Measurements from ENCODE around the gene GABRD.

DNA sequence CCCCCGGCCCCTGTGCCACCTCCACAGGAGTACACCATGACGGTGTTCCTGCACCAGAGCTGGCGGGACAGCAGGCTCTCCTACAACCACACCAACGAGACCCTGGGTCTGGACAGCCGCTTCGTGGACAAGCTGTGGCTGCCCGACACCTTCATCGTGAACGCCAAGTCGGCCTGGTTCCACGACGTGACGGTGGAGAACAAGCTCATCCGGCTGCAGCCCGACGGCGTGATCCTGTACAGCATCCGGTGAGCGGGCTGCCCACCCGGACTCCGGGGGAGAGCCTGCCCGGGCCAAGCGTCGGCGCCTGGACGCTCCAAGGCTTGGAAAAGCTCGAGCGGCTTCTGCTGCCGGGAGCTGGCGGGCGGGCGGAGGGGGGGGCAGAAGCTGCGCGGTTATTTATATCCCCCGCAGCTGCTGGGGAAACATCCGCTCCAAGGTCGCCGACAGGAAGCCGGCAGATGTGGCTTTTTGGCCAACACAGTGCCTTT, 6.4 kb downstream of the GABRD start:
- TF ChIP-seq CTCF (IDR thresholded peaks at IDR 0.05; ENCODE audit: extremely low read depth in 1 of 2, insufficient read depth in 1 of 2, low read depth in 1 of 2, low read length in 2 of 2) (no peak), POLR2A (IDR thresholded peaks at IDR 0.05; ENCODE audit: low read depth, low read length) (no peak), EZH2 (IDR thresholded peaks at IDR 0.05; ENCODE audit: borderline replicate concordance, low read depth, low read length, severe bottlenecking) (no peak), POLR2AphosphoS5 (IDR thresholded peaks at IDR 0.05; ENCODE audit: insufficient read depth, low read depth, low read length) (no peak), GATA2 (IDR thresholded peaks at IDR 0.05; ENCODE audit: insufficient read depth, insufficient read length, low read depth, low read length) (no peak), JUN (IDR thresholded peaks at IDR 0.05; ENCODE audit: borderline replicate concordance, insufficient read depth, insufficient read length, low read depth) (no peak)
- TF ChIP-seq, protein P1, sequence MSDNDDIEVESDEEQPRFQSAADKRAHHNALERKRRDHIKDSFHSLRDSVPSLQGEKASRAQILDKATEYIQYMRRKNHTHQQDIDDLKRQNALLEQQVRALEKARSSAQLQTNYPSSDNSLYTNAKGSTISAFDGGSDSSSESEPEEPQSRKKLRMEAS (IDR thresholded peaks at IDR 0.05; ENCODE audit: insufficient read depth, insufficient read length) = no peak

Measured in endothelial cell of umbilical vein (primary cell).